ENCODE measurements around the gene ATXN7.

Gene ATXN7

GRCh38 chr3:63986146-63986545 lies 122.5 kb downstream of the ATXN7 start:
- DNase-seq (ENCODE audit: low read depth): no peak

GRCh38 chr3:63986831-63987230 lies 123.2 kb downstream of the ATXN7 start:
- no peak for DNase-seq (ENCODE audit: low read depth)

GRCh38 chr3:63988943-63989342 lies 125.3 kb downstream of the ATXN7 start:
- no peak for DNase-seq (ENCODE audit: low read depth)

DNA sequence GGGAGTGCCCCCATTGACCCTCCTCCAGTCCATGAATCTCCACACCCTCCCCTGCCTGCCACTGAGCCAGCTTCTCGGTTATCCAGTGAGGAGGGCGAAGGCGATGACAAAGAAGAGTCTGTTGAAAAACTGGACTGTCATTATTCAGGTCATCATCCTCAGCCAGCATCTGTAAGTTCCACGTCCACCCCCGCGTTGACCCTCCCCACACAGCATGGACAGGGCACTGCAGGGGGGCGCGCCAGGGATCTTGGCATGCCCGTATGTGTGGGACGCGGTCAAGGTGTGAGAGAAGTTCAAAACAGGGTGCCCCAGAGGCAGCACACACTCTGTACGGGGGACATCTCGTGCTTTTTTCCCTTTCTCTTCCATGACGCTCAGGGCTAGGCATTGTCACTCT lies 126.5 kb downstream of the ATXN7 start:
- no peak for DNase-seq (ENCODE audit: low read depth)

DNA sequence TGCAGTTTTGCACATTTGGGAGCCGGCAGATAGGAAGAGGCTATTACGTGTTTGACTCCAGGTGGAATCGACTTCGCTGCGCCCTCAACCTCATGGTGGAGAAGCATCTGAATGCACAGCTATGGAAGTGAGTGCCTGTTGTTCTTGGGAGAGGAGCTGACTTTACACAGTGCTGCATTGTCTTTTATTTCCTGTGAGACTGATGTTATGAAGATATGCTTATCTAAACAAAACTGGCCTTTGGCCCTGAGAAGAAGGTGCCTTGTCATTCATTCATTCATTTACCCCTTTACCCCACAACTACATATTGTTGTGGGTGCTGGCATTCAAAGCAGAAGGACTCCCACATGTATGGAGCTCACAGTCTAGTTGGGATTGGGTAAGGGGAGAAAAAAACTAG lies 127.1 kb downstream of the ATXN7 start:
- no peak for DNase-seq (ENCODE audit: low read depth)

GRCh38 chr3:63991666-63992065 lies 128.0 kb downstream of the ATXN7 start:
- no peak for DNase-seq (ENCODE audit: low read depth)

DNA sequence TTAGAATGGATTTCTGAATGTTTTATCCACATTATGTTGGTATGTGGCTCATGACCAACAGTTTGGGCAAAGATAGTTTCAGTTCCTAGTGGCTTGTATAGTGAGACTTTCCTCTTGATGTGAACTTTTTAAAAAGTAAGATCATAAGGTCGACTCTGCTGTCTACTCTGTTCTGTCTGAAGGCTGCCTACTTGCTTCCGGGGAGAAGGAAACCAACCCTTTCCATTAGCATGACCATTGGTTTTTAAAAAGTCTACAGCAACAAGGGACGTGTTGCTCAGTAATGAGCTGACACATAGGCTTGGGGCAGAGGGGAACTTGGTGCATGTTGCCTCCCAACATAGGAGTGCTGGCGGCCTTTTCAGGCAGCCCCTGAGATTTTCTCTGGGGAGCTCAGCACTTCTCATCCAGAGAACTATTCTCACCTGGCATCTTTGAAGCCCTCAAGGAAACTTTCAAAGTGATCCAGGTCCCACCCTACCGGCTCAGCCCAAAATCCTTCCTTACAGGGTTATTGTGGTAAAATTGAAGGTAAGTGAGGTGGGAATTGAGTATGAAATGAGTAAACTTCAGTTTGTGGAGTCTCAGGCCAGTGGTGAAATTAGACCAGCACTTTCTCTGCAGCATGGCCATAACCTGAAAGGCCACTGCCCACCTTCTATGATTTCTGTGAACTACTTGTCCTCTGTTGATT lies 129.0 kb downstream of the ATXN7 start:
- no peak for DNase-seq (ENCODE audit: low read depth)

DNA sequence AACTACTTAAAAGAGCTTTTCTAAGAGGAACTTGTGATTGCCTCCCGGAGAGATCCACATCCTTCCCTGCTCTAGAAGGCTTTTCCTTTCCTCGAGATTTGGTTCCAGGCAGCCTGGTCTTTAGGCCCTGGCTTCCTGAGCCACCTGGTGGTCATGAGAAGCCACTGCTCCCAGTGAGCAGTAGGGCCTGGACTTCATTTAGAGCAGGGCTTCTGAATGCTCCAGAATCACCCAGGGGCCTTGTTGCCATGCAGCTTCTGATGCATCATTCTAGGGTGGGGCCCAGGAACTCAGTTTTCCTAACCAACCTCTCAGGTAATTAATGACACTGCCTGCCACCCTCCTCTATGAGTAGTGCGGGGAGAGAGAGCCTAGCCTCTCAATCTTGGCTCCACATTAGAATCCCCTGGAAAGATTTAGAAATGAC lies 130.0 kb downstream of the ATXN7 start:
- DNase-seq (ENCODE audit: low read depth): no peak

DNA sequence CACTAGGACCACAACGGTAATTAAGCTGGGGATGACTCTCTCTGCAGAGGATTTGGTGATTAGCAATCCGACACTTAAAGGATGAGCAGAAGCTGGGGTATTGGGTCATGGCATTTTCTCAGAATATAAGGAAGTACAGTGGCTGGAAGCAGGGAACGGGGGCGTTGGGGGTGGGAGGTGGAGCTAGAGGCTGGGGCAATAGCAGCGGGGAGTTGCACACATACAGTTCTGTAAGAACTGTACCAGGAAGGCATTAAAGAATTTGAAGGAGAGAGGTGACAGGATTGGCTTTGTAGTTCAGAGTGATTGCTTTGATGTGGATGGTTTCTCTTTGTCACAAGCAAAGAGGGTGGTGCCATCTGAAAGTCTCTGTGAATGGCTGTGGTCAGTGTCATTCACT lies 131.4 kb downstream of the ATXN7 start:
- DNase-seq (ENCODE audit: low read depth): no peak

DNA sequence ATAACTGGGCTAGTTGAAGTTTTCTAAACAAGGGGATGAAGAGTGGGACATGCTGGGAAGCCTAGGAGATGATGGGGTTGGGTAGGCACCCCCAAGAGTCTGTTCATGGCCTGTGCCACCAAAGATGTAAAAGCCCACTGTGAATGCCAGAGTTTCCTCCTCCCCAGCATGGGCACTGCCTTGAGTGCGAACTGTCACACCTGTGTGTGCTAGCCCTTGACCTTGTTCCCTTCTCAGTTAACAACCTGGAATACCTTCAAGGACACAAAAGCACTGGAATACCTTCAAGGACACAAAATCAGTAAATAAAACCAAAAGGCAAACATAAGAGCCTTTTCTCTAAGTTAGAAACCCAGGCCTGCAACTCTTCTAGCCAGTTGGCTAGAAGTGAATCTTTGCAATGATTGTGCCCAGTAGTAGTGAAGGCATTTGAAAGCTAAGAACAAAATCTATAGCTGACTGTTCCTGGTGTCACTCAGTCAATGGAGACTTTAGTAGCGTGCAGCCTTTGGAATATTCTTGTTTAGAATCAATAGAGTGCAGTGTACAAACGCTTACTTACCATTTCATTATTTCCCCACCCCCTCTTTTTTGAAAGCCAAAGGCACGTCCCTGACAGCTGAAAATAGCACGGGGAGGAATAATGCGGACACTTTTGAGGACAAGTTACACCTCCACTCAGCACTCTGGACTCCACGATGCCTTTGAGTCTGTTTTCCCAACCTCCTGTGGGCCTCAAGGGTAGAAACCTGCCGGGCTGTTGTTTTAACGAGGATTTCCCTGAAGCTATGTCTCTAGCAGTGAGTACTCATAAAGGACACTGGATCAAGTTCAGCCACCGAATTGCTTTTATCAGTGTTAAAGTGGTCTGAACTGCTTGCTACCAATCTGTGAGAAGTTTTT lies 135.4 kb downstream of the ATXN7 start:
- DNase-seq (ENCODE audit: low read depth): no peak

DNA sequence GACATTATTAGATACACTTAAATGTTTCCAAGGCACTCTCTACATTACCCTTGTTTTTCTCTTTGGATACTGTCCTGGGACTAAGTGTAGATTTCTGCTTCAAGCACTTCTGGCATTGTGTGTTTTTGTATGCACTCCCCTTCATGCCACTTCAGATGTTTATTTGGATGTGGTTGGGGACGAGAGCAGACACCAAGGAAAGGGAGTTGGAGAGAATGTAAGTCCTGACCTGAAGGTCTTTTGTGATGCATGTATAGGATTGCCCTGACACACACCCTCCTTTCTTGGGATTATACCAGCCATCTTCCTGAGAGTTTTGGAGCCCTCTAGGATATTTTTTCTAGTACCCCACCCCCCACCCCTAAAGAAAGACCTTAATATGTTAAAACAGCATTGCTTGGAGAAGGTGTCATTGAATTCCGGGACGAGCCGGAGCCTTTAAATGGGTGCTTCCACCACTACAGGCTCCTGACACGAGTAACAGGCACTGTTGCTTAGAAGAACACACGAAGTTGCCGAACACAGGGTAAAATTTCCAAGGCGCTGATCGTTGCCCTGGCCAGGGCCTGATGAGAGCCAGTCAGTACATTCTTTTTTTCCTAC lies 136.9 kb downstream of the ATXN7 start:
- DNase-seq (ENCODE audit: low read depth): no peak

GRCh38 chr3:64002233-64002632 lies 138.6 kb downstream of the ATXN7 start:
- no peak for DNase-seq (ENCODE audit: low read depth)

DNA sequence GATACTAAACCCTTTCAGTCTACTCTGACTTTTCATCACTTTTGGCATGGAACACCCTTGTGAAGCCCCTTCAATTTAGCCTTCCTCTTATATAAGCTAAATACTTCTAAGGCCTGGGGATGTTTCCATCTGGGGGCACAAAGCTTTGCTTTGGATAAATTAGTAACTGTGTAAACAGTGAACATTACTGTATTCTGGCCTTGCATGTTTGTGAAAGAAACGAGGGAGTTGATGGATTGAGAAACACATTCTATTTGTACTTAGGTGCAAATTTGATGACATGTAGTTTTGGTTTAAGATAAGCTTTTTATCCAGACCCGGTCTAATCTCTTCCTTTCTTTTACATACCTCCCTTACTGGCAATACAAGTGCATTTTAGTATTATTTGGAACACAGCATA lies 139.9 kb downstream of the ATXN7 start:
- no peak for DNase-seq (ENCODE audit: low read depth)

DNA sequence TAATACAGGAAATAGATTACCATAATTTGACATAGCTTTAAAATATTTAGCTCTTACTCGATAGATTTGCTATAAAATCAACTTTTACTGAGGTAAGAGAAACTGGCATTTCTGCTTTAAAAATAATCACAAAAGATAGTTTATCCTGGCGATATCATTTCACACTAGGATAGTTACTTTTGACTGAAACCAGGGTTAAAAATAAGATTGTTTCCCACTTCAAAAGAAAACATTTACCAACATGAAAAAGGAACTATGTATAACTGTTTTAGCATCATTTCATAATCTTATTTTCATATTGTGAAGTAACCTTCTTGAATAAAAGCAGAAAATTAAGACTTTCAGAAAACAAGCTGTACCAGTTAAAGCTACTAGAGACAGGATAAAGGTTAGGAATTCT lies 144.3 kb downstream of the ATXN7 start:
- DNase-seq (ENCODE audit: low read depth): no peak

GRCh38 chr3:64008487-64009351 lies 145.1 kb downstream of the ATXN7 start:
- no peak for DNase-seq (ENCODE audit: low read depth)

DNA sequence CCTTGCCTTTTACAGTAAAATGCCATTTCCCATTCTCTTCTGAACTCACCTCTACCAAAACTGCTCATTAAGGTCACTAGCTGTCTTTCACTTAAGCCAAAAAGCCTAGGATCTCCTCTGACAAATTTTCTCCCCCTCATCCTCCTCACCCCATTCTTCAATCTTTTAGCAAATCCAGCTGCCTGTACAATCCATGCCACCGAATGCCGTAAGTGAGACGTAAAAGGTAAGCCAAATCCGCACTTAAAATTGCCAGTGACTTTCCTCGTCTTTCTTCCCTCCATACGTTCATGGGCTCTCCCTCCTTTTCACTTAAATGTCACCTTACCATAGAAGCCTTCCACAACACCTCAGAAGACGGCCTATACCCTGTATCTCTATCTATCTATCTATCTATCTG lies 145.9 kb downstream of the ATXN7 start:
- no peak for DNase-seq (ENCODE audit: low read depth)

- DNase-seq (ENCODE audit: low read depth): no peak
Measured at GRCh38 chr3:64010199-64010598, 146.5 kb downstream of the ATXN7 start.

DNA sequence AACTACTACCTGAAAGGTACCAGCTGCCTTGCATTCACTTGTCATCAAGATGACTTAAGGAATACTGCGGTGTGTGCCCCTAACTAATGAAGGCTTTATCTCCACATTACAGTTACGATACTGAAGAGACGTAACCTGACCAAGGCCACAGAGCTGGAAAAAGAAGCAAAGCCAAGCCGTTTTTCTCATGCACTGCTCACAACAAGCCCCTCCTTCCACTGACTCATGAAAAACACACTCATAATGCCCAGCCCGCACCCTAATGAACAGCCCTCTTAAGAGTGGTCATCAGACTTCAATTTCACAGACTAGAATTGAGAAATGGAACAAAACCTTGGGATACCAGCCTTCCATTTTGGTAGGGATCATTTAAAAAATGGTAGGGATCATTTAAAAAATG lies 148.0 kb downstream of the ATXN7 start:
- no peak for DNase-seq (ENCODE audit: low read depth)

DNA sequence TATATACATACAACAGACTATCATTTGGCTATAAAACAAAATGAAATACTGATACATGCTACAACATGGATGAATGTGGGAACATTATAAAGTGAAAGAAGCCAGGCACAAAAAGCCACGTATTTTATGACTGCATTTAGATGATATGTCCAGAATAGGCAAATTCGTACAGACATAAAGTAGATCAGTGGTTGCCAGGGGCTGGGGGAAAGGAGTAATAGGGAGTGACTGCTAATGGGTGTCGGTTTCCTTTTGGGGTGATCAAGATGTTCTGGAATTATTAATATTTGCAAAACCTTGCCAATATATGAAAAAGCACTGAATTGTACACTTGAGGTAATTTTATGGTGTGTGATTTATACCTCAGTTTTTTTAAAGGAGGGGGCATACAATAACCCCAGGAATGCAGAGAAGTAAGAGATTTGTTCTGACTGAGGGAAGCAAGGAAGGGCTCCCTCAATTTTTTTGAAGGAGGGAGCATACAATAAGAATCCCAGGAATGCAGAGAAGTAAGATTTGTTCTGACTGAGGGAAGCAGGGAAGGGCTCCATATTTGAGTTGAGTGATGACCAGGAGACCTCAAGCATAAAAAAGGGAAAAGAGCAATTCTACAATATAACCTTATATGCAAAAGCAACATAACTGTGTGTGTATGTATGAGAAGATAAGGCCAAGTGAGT lies 153.4 kb downstream of the ATXN7 start:
- no peak for DNase-seq (ENCODE audit: low read depth)

GRCh38 chr3:64019271-64019670 lies 155.6 kb downstream of the ATXN7 start:
- DNase-seq (ENCODE audit: low read depth): no peak

GRCh38 chr3:64019879-64020278 lies 156.2 kb downstream of the ATXN7 start:
- DNase-seq (ENCODE audit: low read depth): no peak

DNA sequence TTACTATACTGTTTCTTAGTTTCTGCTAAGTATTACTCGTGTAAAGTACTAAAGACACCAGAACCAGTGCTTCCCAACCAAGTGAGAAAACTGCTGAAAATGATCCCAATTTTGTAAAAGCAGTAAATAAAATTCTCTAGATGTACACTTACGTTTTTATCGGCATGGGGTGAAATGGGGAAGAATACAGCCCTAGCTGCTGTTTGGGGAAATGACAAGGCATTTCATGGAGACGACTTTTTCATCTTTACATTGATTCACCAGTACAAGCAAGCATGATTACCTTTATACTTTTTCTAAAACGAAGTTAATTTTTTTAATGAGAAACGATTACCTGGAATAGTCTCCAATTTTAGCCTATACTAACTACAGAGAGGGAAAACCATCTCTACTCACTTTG lies 158.3 kb downstream of the ATXN7 start:
- DNase-seq (ENCODE audit: low read depth): no peak
